HG02938 (cell line): ENCODE data around the gene S100A14.
A peak's percentile ranks its signal among the peaks of the same experiment; 100 is the strongest.
"Not testable (repeated sequence)": the region's sequence is repeated elsewhere in the genome, so short reads cannot be mapped to it uniquely, and the experiment has no call there.

ENCODE experiments used
- ATAC-seq: cut with Tn5 transposase; IDR thresholded peaks from one replicate; pipeline ENCODE4 v1.9.1; 2021; ENCODE audit warnings: mild to moderate bottlenecking, moderate library complexity; ENCODE audit not compliant: unreplicated experiment

Gene S100A14

GRCh38 chr1:153640213-153640612 lies 24.1 kb upstream of the S100A14 start:
- ATAC-seq: not testable (repeated sequence)

- no peak for ATAC-seq
Observed at GRCh38 chr1:153639280-153639679, 23.2 kb upstream of the S100A14 start.

- ATAC-seq: no peak
Observed at GRCh38 chr1:153638261-153638660, 22.1 kb upstream of the S100A14 start.

- no peak for ATAC-seq
Observed at GRCh38 chr1:153636312-153636711, 20.2 kb upstream of the S100A14 start.

GRCh38 chr1:153635872-153636271 lies 19.7 kb upstream of the S100A14 start:
- no peak for ATAC-seq

- ATAC-seq: peak; percentile 88
Observed at GRCh38 chr1:153633754-153634665, 17.9 kb upstream of the S100A14 start, which contains the start of gene CHTOP. TSS of gene CHTOP (plus strand) at chr1:153634066. CDS start at chr1:153636589, 2,523 bp downstream.

- no peak for ATAC-seq
Observed at GRCh38 chr1:153633161-153633753, 17.1 kb upstream of the S100A14 start.

GRCh38 chr1:153631047-153632022 lies 15.2 kb upstream of the S100A14 start:
- ATAC-seq: no peak

GRCh38 chr1:153630384-153630783 lies 14.3 kb upstream of the S100A14 start:
- ATAC-seq: no peak

GRCh38 chr1:153629971-153630370 lies 13.8 kb upstream of the S100A14 start:
- no peak for ATAC-seq

GRCh38 chr1:153629343-153629665 lies 13.2 kb upstream of the S100A14 start:
- no peak for ATAC-seq

GRCh38 chr1:153628638-153629342 lies 12.7 kb upstream of the S100A14 start:
- ATAC-seq: no peak

- ATAC-seq: no peak
Observed at GRCh38 chr1:153627715-153628626, 11.8 kb upstream of the S100A14 start, which contains the start of gene S100A1. TSS of gene S100A1 (plus strand) at chr1:153628434. CDS start at chr1:153630522, 2,088 bp downstream.

GRCh38 chr1:153626904-153627714 lies 11.0 kb upstream of the S100A14 start, which contains the start of gene S100A13:
TSS of gene S100A13 (minus strand) at chr1:153627505. CDS start at chr1:153626472, 1,033 bp downstream.
- ATAC-seq: no peak

- ATAC-seq: no peak
Observed at GRCh38 chr1:153626477-153626903, 10.4 kb upstream of the S100A14 start.

- no peak for ATAC-seq
Observed at GRCh38 chr1:153624965-153625611, 9.0 kb upstream of the S100A14 start.

GRCh38 chr1:153623101-153623500 lies 7.0 kb upstream of the S100A14 start:
- no peak for ATAC-seq

- ATAC-seq: no peak
Observed at GRCh38 chr1:153619171-153619570, 3.0 kb upstream of the S100A14 start.
